ENCODE measurements around the gene HKDC1. TPM values are rescaled to one million over a fixed set of nuclear protein-coding genes. Genes with fewer than 3 reads are reported as not detected.

The HKDC1 gene
- total and polyA plus RNA-seq, 8 donors: 0.10 to 5.8 (median 0.29) TPM; not detected in 1

- DNase-seq: no peak
- 81 to 94% (median 92%) methylated on average over 6 of the region's 6 CpGs for WGBS, 5 donors
- TF ChIP-seq CTCF (IDR thresholded peaks at IDR 0.05) (no peak), EP300 (IDR thresholded peaks at IDR 0.05) (no peak), POLR2AphosphoS5 (IDR thresholded peaks at IDR 0.05) (no peak), POLR2A (IDR thresholded peaks at IDR 0.05) (no peak)
- Histone ChIP-seq H3K27me3 (peaks cover 0 to 9% (median 0%) of the 10 kb centered on the region in 3 donors), H3K4me3 (no peak overlapping the region), H3K27ac (peak overlapping the region in 1 of 5 donors; percentile 38), H3K9me3 (no peaks in the 10 kb centered on the region), H3K4me1 (peaks cover 0 to 7% (median 3%) of the 10 kb centered on the region in 4 donors), H3K36me3 (peaks cover 0 to 3% (median 0%) of the 10 kb centered on the region in 4 donors)
- intact Hi-C loops (cut with DNase I; ENCODE audit: low total_unique reads): no loop called here
Measured at GRCh38 chr10:69214666-69215131, 5.4 kb upstream of the HKDC1 start.

- DNase-seq: no peak
- WGBS, 5 donors: 22 to 41% (median 29%) methylated on average over 10 of the region's 10 CpGs
Measured at GRCh38 chr10:69215405-69216171, 4.5 kb upstream of the HKDC1 start.

GRCh38 chr10:69216577-69217118, 3.5 kb upstream of the HKDC1 start:
- TF ChIP-seq POLR2A (IDR thresholded peaks at IDR 0.05) (no peak), POLR2AphosphoS5 (IDR thresholded peaks at IDR 0.05) (no peak), EP300 (IDR thresholded peaks at IDR 0.05) (no peak)
- intact Hi-C loops (cut with DNase I; ENCODE audit: low total_unique reads): no loop called here
- peak overlapping the region in 1 of 5 donors; percentile 26 for H3K27ac ChIP-seq

More at GRCh38 chr10:69215405-69216171, 4.5 kb upstream of the HKDC1 start:
- intact Hi-C loops (cut with DNase I; ENCODE audit: low total_unique reads): no loop called here
- H3K36me3 ChIP-seq: no peaks in the 10 kb centered on the region
- H3K4me3 ChIP-seq: no peak overlapping the region
- peak overlapping the region in 2 of 5 donors; percentile 38 to 47 for H3K27ac ChIP-seq
- H3K4me1 ChIP-seq: peaks cover 0 to 7% (median 3%) of the 10 kb centered on the region in 4 donors
- no peak for TF ChIP-seq EP300 (IDR thresholded peaks at IDR 0.05)
- no peaks in the 10 kb centered on the region for H3K9me3 ChIP-seq
- peaks cover 0 to 9% (median 0%) of the 10 kb centered on the region in 3 donors for H3K27me3 ChIP-seq

GRCh38 chr10:69217119-69217754, 2.9 kb upstream of the HKDC1 start:
- intact Hi-C loops (cut with DNase I; ENCODE audit: low total_unique reads): no loop called here
- peaks cover 0 to 17% (median 0%) of the 10 kb centered on the region in 3 donors for H3K27me3 ChIP-seq
- no peaks in the 10 kb centered on the region for H3K36me3 ChIP-seq
- H3K27ac ChIP-seq: peak overlapping the region in 1 of 5 donors; percentile 26
- WGBS, 5 donors: 58 to 77% (median 61%) methylated on average over 4 of the region's 4 CpGs
- peaks cover 0 to 17% (median 9%) of the 10 kb centered on the region in 4 donors for H3K4me1 ChIP-seq
- DNase-seq: peak in 1 of 2 donors; percentile 37
- TF ChIP-seq CTCF (IDR thresholded peaks at IDR 0.05) (no peak), POLR2AphosphoS5 (IDR thresholded peaks at IDR 0.05) (peak in 2 of 3 donors; percentile 21 to 70)
- no peak overlapping the region for H3K4me3 ChIP-seq
- H3K9me3 ChIP-seq: no peaks in the 10 kb centered on the region

More at GRCh38 chr10:69216577-69217118, 3.5 kb upstream of the HKDC1 start:
- Histone ChIP-seq H3K36me3 (no peaks in the 10 kb centered on the region), H3K4me1 (peaks cover 0 to 11% (median 4%) of the 10 kb centered on the region in 4 donors), H3K9me3 (no peaks in the 10 kb centered on the region), H3K27me3 (peaks cover 0 to 15% (median 0%) of the 10 kb centered on the region in 3 donors), H3K4me3 (no peak overlapping the region)
- no peak for DNase-seq
- 83 to 94% (median 92%) methylated on average over 11 of the region's 11 CpGs for WGBS, 5 donors

GRCh38 chr10:69218831-69219230, 1.3 kb upstream of the HKDC1 start:
- H3K27me3 ChIP-seq: peaks cover 0 to 17% (median 0%) of the 10 kb centered on the region in 3 donors
- no peak overlapping the region for H3K27ac ChIP-seq
- no peak for DNase-seq
- no peak for TF ChIP-seq EP300 (IDR thresholded peaks at IDR 0.05)
- peaks cover 4 to 26% (median 15%) of the 10 kb centered on the region in 4 donors for H3K4me1 ChIP-seq
- intact Hi-C loops (cut with DNase I; ENCODE audit: low total_unique reads): no loop called here
- H3K36me3 ChIP-seq: no peaks in the 10 kb centered on the region
- no peaks in the 10 kb centered on the region for H3K9me3 ChIP-seq
- WGBS, 5 donors: 90 to 95% (median 93%) methylated on average over 6 of the region's 6 CpGs
- H3K4me3 ChIP-seq: no peak overlapping the region
